Measurements from ENCODE around the gene DNAH2. TPM values are rescaled to one million over a fixed set of nuclear protein-coding genes. Genes with fewer than 3 reads are reported as not detected.

Gene DNAH2
- total RNA-seq, 1 donor from 2014 or later, result 0.09 TPM

GRCh38 chr17:7729816-7730215 lies 12.3 kb downstream of the DNAH2 start:
- Histone ChIP-seq H3K36me3 (no peaks in the 10 kb centered on the region), H3F3A (ENCODE audit: low read depth) (no peaks in the 10 kb centered on the region), H3K4me2 (no peak overlapping the region), H3K4me3 (no peak overlapping the region), H4K20me1 (ENCODE audit: low read depth) (no peaks in the 10 kb centered on the region), H3K27me3 (no peaks in the 10 kb centered on the region), H3K27ac (no peak overlapping the region), H3K79me2 (ENCODE audit: low read depth) (no peaks in the 10 kb centered on the region), H3K4me1 (no peaks in the 10 kb centered on the region), H3K9ac (no peak overlapping the region), H2AFZ (replicated peaks) (no peak overlapping the region), H3K9me3 (ENCODE audit: low read depth) (no peaks in the 10 kb centered on the region)
- Mint-ChIP-seq H3K4me3 (no peak overlapping the region), H3K36me3 (no peaks in the 10 kb centered on the region), H3K27ac (no peak overlapping the region), H3K27me3 (ENCODE audit: insufficient read depth, low read depth) (peaks cover 5% of the 10 kb centered on the region), H3K4me1 (peaks cover 17% of the 10 kb centered on the region), H3K9me3 (no peaks in the 10 kb centered on the region)
- TF ChIP-seq EZH2phosphoT487 (IDR thresholded peaks at IDR 0.05), result no peak
- no peak for TF ChIP-seq CTCF (IDR thresholded peaks at IDR 0.05)
- no peak for TF ChIP-seq EZH2 (IDR thresholded peaks at IDR 0.05)
- no peak for DNase-seq (ENCODE audit: low spot score)

GRCh38 chr17:7732981-7733539 lies 15.5 kb downstream of the DNAH2 start:
- no peaks in the 10 kb centered on the region for H3K9me3 Mint-ChIP-seq
- Histone ChIP-seq H3K4me2 (no peak overlapping the region), H3K9ac (no peak overlapping the region), H4K20me1 (ENCODE audit: low read depth) (no peaks in the 10 kb centered on the region), H3F3A (ENCODE audit: low read depth) (no peaks in the 10 kb centered on the region), H3K79me2 (ENCODE audit: low read depth) (no peaks in the 10 kb centered on the region), H3K27ac (no peak overlapping the region), H3K36me3 (no peaks in the 10 kb centered on the region), H3K27me3 (peaks cover 5% of the 10 kb centered on the region), H2AFZ (replicated peaks) (no peak overlapping the region), H3K4me1 (no peaks in the 10 kb centered on the region), H3K9me3 (ENCODE audit: low read depth) (no peaks in the 10 kb centered on the region), H3K4me3 (no peak overlapping the region)
- H3K4me3 Mint-ChIP-seq, result no peak overlapping the region
- peaks cover 17% of the 10 kb centered on the region for H3K4me1 Mint-ChIP-seq
- no peak for DNase-seq (ENCODE audit: low spot score)
- no peaks in the 10 kb centered on the region for H3K36me3 Mint-ChIP-seq
- no peak for TF ChIP-seq EZH2 (IDR thresholded peaks at IDR 0.05)
- TF ChIP-seq EZH2phosphoT487 (IDR thresholded peaks at IDR 0.05), result no peak
- TF ChIP-seq CTCF (IDR thresholded peaks at IDR 0.05), result no peak
- H3K27me3 Mint-ChIP-seq (ENCODE audit: insufficient read depth, low read depth), result peaks cover 8% of the 10 kb centered on the region
- no peak overlapping the region for H3K27ac Mint-ChIP-seq

- no peaks in the 10 kb centered on the region for H3K36me3 Mint-ChIP-seq
- H3K9me3 Mint-ChIP-seq, result no peaks in the 10 kb centered on the region
- H3K4me3 Mint-ChIP-seq, result no peak overlapping the region
- no peak overlapping the region for H3K4me2 ChIP-seq
- H3K9me3 ChIP-seq (ENCODE audit: low read depth), result no peaks in the 10 kb centered on the region
- H4K20me1 ChIP-seq (ENCODE audit: low read depth), result no peaks in the 10 kb centered on the region
- no peak overlapping the region for H3K27ac Mint-ChIP-seq
- no peak for DNase-seq (ENCODE audit: low spot score)
- TF ChIP-seq CTCF (IDR thresholded peaks at IDR 0.05) (no peak), EZH2phosphoT487 (IDR thresholded peaks at IDR 0.05) (no peak), EZH2 (IDR thresholded peaks at IDR 0.05) (no peak)
- peaks cover 20% of the 10 kb centered on the region for H3K27me3 ChIP-seq
- no peaks in the 10 kb centered on the region for H3F3A ChIP-seq (ENCODE audit: low read depth)
- H3K36me3 ChIP-seq, result no peaks in the 10 kb centered on the region
- no peak overlapping the region for H3K27ac ChIP-seq
- no peak overlapping the region for H3K4me3 ChIP-seq
- H3K27me3 Mint-ChIP-seq (ENCODE audit: insufficient read depth, low read depth), result peaks cover 13% of the 10 kb centered on the region
- no peaks in the 10 kb centered on the region for H3K79me2 ChIP-seq (ENCODE audit: low read depth)
- no peak overlapping the region for H2AFZ ChIP-seq (replicated peaks)
- H3K4me1 ChIP-seq, result no peaks in the 10 kb centered on the region
- H3K4me1 Mint-ChIP-seq, result no peaks in the 10 kb centered on the region
- no peak overlapping the region for H3K9ac ChIP-seq
These were observed 20.1 kb downstream of the DNAH2 start for GRCh38 chr17:7737601-7738000.

Measured in neural progenitor cell (in vitro differentiated cells).